GM21717 (cell line): ENCODE data around the gene ERVH48-1.
"Not testable (repeated sequence)": the region's sequence is repeated elsewhere in the genome, so short reads cannot be mapped to it uniquely, and the experiment has no call there.

Source experiments
- ATAC-seq: cut with Tn5 transposase; IDR thresholded peaks from one replicate; pipeline ENCODE4 v1.9.1; 2021; ENCODE audit warnings: mild to moderate bottlenecking, moderate library complexity; ENCODE audit not compliant: unreplicated experiment

The ERVH48-1 gene

DNA sequence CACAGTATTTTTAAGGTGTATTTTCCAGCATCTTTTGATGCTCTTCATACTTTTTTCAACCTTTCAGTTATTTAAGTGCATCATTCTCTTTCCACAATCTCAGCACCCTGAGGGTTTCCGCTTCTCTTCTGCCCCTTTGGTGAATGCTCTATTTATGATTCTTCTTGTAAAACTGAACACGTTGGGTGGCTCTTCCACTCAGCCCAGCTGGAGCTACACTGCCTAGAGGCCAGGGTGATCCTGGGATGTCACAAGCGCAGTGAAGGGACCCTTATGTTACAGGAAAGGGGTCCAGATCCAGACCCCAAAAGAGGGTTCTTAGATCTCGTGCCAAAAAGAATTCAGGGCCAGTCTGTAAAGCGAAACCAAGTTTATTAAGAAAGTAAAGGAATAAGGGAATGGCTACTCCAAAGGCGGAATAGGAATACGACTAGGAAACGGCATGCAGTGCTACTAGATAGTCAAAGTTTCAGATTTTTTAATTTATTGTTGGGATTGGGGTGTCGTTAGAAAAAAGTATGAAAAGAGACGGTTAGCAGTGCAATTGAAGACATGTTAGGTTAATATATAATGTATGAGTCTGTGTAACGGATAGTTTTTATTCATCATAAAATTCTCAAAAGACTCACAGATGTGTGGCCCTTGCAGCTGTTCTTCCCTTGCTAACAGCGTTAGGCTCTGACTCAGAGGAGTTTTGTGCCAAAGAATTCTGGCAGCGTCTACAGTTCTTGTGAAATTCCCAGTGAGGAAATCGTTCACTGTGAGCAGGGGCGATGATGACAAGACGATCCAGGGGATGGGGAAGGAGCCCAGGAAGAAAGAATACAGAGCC lies 14.4 kb upstream of the ERVH48-1 start:
- ATAC-seq = no peak

DNA sequence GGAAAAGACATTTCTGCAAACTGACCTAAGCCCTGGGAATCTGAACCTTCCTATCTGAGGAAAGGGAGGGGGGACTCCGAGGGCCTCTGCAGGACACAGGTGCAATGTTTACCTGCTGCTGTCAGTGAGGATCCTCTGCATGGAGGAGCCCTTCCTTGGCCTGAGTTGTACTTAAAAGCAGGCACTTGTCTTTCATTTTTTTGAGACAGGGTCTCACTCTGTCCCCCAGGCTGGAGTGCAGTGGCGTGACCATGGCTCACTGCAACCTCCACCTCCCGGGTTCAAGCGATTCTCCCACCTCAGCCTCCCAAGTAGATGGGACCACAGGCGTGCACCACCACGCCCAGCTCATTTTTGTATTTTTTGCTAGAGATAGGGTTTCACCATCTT lies 13.2 kb upstream of the ERVH48-1 start:
- not testable (repeated sequence) for ATAC-seq

DNA sequence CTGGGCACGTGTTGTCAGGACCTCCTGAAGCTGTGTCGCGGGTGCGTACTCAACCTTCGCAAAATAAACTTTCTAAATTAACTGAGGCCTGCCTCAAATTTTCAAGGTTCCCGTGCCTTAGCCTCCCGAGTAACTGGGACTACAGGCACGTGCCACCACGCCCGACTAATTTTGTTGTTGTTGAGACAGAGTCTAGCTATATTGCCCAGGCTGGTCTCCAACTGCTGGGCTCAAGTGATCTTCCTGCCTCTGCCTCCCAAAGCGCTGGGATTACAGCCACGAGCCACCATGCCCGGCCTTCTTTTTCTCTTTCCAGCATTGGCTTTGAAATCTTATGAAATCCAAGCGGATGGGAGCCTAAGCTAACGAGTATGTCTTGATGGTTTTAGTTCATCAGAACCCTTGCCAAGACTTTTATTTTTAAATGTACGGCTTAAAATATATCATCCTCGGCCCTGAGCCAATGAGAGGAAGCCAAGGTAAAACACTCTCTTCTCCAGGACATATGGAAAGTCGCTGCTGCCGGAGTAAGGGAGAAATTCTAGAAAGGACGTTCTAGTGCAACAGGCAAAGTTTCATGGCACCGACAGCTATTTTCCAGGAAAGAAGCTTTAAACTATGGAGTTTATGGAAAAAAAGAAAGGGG lies 12.7 kb upstream of the ERVH48-1 start:
- no peak for ATAC-seq

DNA sequence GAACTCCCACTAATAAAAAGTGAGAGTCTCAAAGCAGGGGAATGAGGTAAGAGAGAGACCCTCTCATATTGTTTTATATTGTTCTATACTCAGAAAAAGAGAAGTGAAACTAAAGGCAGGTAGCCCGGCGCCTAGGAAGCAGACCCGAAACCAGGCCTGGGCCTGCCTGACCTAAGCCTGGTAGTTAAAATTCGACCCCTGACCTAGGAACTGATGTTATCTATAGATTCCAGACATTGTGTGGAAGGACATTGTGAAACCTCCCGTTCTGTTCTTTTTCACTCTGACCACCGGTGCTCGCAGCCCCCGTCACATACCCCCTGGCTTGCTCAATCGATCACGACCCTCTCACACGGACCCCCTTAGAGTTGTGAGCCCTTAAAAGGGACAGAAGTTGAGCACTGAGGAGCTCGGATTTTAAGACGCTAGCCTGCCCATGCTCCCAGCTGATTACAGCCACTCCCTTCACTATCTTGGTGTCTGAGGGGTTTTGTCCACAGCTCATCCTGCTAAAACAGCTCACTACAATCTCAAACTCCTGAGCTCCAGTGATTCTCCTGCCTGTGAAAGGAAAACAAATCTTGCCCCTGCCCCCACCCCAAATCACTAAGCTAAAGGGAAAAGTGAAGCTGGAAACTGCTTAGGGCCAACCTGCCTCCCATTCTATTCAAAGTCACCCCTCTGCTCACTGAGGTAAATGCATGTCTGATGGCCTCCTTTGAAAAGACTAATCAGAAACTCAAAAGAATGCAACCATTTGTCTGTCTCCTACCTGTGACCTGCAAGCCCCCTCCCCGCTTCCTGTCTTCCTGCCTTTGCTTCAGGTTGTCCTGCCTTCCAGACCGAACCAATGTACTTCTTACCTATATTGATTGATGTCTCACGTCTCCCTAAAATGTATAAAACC lies 11.9 kb upstream of the ERVH48-1 start:
- ATAC-seq = not testable (repeated sequence)

- not testable (repeated sequence) for ATAC-seq
Measured at GRCh38 chr21:42936360-42936759, 10.9 kb upstream of the ERVH48-1 start.

GRCh38 chr21:42933973-42934372 lies 8.5 kb upstream of the ERVH48-1 start:
- not testable (repeated sequence) for ATAC-seq

DNA sequence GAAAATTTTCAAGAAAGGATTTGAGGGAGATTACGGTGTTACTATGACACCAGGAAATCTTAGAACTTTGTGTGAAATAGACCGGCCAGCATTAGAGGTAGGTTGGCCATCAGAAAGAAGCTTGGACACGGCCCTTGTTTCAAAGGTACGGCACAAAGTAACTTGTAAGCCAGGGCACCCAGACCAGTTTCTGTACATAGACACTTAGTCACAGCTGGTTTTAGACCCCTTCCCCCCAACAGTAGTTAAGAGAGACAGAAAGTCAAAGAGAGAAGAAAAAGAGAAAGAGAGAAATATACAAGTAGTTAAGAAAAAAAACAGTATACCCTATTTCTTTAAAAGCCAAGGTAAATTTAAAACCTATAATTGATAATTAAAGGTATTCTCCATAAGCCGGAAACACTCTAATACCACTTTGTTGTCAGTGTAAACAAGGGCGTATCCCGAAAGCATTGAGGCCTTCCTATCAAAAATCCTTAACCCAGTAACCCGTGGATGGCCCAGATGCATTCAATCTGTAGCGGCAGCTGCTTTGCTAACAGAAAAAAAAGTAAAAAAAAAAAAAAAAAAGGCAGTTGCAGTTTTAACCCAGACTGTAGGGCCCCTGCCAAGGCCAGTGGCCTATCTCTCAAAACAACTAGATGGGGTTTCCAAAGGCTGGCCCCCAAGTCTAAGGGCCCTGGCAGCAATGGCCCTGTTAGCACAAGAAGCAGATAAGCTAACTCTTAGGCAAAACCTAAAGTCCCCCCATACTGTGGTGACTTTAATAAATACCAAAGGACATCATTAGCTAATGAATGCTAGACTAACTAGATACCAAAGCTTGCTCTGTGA lies 7.9 kb upstream of the ERVH48-1 start:
- not testable (repeated sequence) for ATAC-seq

DNA sequence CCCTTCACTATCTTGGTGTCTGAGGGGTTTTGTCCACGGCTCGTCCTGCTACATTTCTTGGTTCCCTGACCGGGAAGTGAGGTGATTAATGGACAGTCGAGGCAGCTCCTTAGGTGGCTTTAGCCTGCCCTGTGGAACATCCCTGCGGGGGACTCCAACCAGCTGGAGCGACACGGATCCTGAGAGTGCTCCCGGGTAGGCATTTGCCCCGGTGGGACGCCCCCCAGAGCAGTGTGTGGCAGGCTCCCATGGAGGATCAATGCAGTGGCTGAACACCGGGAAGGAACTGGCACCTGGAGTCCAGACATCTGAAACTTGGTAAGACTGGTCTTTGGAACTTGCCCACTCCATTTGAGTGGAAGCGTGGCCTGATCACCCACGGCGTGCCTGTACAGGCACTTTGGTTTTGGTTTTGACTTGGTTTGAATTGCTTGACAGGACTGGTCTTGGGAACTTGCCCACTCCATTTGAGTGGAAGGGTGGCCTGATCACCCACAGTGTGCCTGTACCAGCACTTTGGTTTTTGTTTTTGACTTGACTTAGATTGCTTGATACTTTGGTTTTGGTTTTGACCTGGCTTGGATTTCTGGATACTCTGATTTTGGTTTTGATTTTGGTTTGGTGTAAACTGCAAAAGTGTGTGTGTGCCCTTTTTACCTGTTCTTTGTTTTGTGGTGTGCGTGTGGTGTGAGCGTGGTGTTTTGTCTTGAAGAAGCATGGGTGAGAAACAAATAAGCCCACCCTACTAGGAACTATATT lies 7.1 kb upstream of the ERVH48-1 start:
- ATAC-seq = not testable (repeated sequence)

GRCh38 chr21:42931560-42932235 lies 6.3 kb upstream of the ERVH48-1 start:
- no peak for ATAC-seq

- no peak for ATAC-seq
Measured at GRCh38 chr21:42929969-42930368, 4.5 kb upstream of the ERVH48-1 start.

GRCh38 chr21:42927474-42928200 lies 2.2 kb upstream of the ERVH48-1 start:
- not testable (repeated sequence) for ATAC-seq

DNA sequence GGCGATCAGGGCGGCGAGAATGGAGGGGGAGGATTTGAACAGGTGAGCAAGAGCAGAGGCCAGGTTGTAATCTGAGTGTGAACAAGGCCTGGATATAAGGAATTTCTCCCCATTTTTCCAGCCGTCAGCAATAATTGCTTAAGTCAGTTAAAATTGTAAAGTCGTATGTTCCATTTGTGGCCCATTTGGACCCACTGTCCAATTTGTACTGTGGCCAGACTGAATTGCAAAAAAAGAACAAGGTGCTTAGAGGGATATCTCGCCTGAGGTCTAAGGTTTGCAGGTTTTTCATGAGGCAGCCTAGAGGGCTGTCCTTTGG lies 1.0 kb downstream of the ERVH48-1 start:
- ATAC-seq = no peak

DNA sequence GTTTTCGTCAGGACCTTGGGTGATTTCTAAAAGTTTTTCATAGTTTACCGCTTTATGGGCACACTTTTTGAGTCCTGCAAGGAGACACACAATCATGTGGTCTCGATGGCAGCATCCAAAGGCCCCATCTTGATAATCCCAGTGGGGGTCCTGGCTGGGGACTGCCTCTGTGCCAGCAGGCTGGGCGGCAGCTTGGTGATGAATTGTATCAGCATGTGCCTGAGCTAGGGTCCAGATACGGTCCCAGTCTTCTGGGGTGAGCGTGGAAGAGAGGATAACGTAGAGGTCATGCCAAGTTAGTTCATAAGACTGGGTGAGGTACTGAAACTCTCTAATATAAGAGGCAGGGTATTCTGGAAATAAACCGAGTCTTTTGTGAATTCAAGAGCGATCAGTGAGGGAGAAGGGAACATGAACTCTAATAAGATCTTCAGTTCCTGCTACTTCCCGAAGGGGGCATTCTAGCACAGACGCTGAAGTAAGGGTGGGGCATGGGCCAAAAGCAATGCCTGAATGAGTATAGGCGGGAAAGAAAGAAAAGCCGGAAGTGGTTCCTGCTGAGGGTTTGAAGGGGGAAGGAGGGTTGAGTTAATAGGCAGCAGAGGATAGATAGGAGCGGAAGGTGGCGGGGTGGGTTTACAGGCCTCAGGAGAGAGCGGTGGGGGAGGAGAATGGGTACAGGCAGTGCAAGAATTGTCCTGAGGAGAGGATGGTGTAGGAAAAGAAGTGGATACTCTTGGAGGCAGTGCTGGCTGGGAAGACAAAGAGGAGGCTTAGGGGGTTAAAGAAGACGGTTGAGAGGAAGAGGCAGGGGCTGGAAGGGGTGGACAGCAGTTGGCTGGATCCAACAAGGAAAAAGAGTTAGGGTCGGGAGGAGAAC lies 1.6 kb downstream of the ERVH48-1 start:
- ATAC-seq = peak; percentile 74

DNA sequence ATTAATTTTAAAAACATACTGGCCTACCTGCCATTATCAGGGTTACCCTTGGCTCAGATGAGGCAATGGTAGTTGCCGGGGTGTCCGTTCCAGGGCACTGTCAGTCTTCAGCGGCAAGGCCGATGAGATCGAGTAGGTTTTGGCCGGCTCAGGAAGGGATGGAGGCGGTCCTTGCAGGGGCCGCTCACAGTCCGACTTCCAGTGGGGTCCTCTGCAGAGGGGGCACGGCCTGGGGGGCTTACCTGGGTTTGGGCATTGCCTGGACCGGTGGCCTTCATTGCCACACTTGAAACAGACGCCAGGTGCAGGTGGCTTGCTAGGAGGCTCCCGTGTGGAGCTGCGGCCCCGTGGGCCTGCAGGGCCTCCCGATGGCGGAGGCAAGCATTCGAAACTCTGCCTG lies 2.5 kb downstream of the ERVH48-1 start:
- no peak for ATAC-seq

- no peak for ATAC-seq
Measured at GRCh38 chr21:42921927-42922326, 3.5 kb downstream of the ERVH48-1 start.

GRCh38 chr21:42918291-42918690 lies 7.1 kb downstream of the ERVH48-1 start:
- no peak for ATAC-seq

DNA sequence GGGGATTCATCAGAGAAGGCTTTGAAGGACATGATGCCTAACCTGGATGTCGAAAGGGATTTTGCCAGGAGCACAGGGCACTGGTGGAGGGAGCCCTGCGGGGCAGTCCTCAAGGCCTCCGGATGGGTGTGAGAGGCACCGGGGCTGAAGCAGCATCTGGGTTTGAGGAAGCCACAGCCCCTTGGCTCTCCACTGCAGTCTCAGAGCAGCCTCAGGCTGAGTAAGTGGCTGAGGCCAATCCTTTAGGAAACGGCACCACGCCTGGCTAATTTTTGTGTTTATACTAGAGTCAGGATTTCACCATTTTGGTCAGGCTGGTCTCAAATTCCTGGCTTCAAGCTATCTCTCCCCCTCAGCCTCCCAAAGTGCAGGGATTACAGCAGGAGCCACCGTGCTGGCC lies 12.0 kb downstream of the ERVH48-1 start:
- ATAC-seq = no peak

DNA sequence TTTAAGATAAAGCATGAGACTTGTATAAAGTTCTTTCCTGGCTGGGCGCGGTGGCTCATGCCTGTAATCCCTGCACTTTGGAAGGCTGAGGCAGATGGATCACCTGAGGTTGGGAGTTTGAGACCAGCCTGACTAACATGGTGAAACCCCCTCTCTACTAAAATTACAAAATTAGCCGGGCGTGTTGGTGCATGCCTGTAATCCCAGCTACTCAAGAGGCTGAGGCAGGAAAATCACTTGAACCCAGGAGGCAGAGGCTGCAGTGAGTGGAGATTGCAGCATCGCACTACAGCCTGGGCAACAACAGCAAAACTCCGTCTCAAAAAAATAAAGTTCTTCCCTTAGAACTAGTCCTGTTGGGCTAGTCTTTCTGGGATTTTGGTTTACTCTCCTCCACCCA lies 13.5 kb downstream of the ERVH48-1 start:
- not testable (repeated sequence) for ATAC-seq
